Measurements from ENCODE around the gene CDHR2. TPM values are rescaled to one million over a fixed set of nuclear protein-coding genes. Genes with fewer than 3 reads are reported as not detected.
"Not testable (repeated sequence)": the region's sequence is repeated elsewhere in the genome, so short reads cannot be mapped to it uniquely, and the experiment has no call there.

Gene CDHR2
- total RNA-seq, 2 experiments from 2014 or later: 0.19 to 0.35 TPM

DNA sequence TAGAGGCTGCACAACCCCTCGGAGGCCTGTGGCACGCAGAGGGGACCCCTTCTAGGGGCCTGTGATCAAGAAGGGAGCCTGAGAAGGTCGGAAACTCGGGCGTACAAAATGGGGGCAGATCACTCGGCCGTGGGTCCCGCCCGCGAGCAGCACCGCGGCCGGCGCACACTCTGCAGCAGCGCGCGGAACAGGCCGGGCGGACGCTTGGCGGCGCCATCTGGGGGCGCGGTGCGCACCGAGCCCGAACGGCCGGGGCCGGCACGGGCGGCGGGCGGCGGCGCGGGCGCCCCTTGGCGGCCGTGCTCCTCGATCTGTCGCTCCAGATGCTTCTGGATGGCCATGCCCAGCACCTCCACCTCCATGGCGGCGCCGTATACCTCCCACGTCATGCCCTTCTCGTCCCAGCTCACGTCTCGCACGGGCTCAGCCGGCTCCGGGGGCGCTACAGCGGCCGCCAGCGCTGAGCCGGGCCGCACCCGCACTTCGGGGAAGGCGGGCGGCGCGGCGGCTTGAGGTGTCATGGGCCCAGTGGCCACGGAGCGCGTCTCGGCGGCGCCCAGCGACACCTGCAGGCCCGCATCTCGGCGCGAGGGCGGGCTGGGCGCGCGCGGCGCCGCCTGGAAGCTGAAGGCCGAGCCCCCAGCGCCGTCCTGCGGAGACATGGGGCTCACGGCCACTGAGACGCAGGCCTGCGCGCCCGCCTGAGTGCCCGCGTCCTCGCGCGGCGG is 47.7 kb downstream of the CDHR2 start:
- Mint-ChIP-seq H3K4me3 (peak overlapping the region; percentile 59), H3K9me3 (no peaks in the 10 kb centered on the region), H3K4me1 (ENCODE audit: low read depth) (peaks cover 9% of the 10 kb centered on the region), H3K36me3 (ENCODE audit: low read depth) (no peaks in the 10 kb centered on the region), H3K27me3 (ENCODE audit: low read depth) (no peaks in the 10 kb centered on the region), H3K27ac (no peak overlapping the region)
- CTCF ChIA-PET: interaction anchor here (1.1 to 2.6 kb wide), 10 partner anchors 10 to 181 kb away, joined by 3 to 9 read pairs (median 4); partner anchors contain the start of genes CLTB, EIF4E1B, FAF2 and SNCB
- intact Hi-C loops (cut with micrococcal nuclease): loop anchor here (1.0 kb wide), 2 partner anchors 50 to 181 kb away; partner anchors contain the start of genes CLTB and TSPAN17
- peak; percentile 70 for DNase-seq

DNA sequence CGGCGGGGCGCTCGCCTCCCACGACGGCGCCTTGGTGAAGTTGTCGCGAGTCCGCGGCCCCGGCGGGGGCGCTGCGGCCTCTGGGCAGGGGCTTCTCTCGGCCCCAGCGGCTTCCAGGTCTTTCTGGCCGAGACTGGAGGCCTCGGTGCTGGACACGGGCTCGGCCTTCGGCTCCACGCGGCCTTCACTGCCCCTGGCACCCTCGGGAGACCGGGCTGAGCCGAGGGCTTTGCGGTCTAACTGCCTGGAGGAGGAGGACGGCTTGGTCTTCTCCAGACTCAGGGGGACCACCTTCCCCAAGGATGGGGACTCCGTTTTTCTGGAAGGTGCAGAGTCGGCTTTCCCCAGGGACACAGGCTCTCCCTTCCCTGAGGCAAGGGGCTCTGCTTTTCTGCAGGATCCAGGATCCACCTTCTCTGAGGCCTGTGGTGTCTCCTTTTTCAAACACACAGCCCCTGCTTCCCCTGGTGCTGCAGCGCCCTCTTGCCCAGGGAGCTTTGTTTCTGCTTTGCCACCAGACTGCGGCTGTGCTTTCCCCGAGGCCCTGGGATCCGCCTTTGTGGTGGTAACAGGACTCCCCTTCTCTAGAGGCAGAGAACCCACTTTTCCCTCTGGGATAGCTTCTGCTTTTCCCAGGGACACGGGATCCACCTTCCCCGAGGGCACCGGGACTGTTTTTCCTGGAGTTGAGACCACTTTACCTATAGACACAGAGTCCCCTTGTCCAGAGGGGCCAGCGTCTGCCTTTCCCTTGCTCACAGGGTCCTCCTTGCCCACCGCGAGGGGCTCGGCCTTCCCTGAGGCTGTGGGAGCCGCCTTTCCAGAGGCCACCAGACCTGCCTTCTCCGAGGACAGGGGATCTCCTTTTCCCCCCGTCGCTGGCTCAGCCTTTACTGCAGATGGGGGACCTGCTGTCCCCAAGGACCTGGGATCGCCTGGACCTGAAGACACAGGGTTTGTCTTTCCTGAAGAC is 48.6 kb downstream of the CDHR2 start:
- Mint-ChIP-seq H3K36me3 (ENCODE audit: low read depth) (no peaks in the 10 kb centered on the region), H3K27me3 (ENCODE audit: low read depth) (no peaks in the 10 kb centered on the region), H3K4me1 (ENCODE audit: low read depth) (peaks cover 9% of the 10 kb centered on the region), H3K27ac (no peak overlapping the region), H3K4me3 (peak overlapping the region; percentile 26), H3K9me3 (no peaks in the 10 kb centered on the region)
- intact Hi-C loops (cut with micrococcal nuclease): loop anchor here (1.0 kb wide), 2 partner anchors 50 to 181 kb away; partner anchors contain the start of genes CLTB and TSPAN17
- CTCF ChIA-PET: interaction anchor here (0.6 to 2.6 kb wide), 7 partner anchors 20 to 267 kb away, joined by 3 to 9 read pairs (median 4); partner anchors contain the start of genes CLTB, EIF4E1B and SNCB
- DNase-seq: peak; percentile 30

DNA sequence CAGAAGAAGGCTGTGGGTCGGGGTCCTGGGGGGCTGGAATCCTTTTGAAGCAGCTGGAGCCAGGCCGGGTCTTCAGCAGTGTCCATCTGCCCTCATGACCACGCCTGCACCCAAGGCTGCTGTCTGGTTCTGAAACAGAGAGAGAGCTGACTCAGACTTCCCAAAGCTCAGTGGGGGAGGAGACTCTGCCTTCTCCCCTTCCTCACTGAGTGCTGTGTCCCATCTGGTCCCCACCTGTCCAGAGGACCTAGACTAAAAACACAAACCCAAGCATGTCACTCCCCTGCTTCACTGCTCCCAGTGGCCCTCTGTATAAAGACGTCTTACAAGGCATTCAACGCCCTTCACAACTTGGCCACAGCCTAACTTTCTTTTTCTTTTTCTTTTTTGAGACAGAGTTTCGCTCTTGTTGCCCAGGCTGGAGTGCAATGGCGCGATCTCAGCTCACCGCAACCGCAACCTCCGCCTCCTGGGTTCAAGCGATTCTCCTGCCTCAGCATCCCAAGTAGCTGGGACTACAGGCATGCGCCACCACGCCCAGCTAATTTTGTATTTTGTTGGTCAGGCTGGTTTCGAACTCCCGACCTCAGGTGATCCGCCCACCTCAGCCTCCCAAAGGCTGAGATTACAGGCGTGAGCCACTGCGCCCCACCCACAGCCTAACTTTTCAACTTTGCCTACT is 50.7 kb downstream of the CDHR2 start:
- H3K4me1 Mint-ChIP-seq (ENCODE audit: low read depth); intact Hi-C loops (cut with micrococcal nuclease); H3K27ac Mint-ChIP-seq; H3K9me3 Mint-ChIP-seq; H3K27me3 Mint-ChIP-seq (ENCODE audit: low read depth); H3K36me3 Mint-ChIP-seq (ENCODE audit: low read depth); H3K4me3 Mint-ChIP-seq; DNase-seq: not testable (repeated sequence)
- CTCF ChIA-PET: interaction anchor here (0.9 to 1.7 kb wide), 2 partner anchors 26 to 704 kb away, joined by 3 read pairs; partner anchors contain the start of genes PRELID1 and RAB24

DNA sequence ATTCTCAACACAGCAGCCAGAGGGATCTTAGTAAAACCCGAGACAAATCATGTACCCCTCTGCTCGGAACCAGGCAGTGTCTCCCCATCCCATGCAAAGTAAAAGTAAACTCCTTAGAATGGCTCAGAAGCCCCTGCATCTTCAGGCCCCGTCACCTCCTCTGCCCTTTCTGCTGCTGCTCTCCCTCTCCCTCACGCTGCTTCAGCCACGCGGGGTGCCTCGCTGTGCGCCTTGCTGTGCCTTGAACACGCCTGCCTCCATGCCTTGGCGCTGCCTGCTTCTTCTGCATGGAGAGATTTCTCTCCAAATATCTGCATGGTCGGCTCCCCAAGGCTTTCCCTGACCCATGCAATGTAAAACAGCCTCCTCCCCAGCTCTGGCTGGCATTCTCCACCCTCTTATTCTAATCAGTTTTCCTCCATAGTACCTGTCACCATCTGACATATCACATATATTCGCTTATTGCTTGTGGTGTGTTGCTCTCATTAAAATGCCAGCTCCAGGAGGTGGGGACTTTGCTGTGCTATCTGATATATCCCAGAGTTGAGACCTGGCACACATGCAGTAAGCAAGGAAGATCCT is 52.9 kb downstream of the CDHR2 start:
- CTCF ChIA-PET: no interaction called here
- DNase-seq: no peak
- Mint-ChIP-seq H3K4me1 (ENCODE audit: low read depth) (peaks cover 3% of the 10 kb centered on the region), H3K27me3 (ENCODE audit: low read depth) (no peaks in the 10 kb centered on the region), H3K27ac (no peak overlapping the region), H3K9me3 (no peaks in the 10 kb centered on the region), H3K4me3 (no peak overlapping the region), H3K36me3 (ENCODE audit: low read depth) (no peaks in the 10 kb centered on the region)
- intact Hi-C loops (cut with micrococcal nuclease): no loop called here

DNA sequence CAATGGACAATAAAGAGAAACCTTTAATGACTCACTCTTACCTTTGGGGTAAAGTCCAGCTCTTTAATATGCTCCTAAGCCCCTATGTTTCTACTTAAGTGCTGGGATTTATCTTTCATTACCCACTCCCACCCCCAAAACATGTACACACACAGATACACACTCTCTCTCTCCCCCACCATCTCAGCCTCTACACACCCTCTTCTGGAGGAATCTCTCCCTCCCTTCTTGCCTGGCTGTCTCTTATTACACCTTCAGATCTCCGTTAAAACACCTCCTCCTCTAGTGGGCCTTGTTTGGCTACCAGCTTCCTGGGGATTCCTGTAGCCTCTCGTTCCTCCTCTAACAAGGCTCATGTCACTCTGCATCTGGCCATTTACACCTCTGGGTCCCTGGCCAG is 53.9 kb downstream of the CDHR2 start:
- no peak overlapping the region for H3K27ac Mint-ChIP-seq
- no peak overlapping the region for H3K4me3 Mint-ChIP-seq
- no peak for DNase-seq
- intact Hi-C loops (cut with micrococcal nuclease): no loop called here
- H3K9me3 Mint-ChIP-seq: no peaks in the 10 kb centered on the region
- CTCF ChIA-PET: no interaction called here
- H3K27me3 Mint-ChIP-seq (ENCODE audit: low read depth): no peaks in the 10 kb centered on the region
- no peaks in the 10 kb centered on the region for H3K36me3 Mint-ChIP-seq (ENCODE audit: low read depth)
- H3K4me1 Mint-ChIP-seq (ENCODE audit: low read depth): peaks cover 3% of the 10 kb centered on the region

DNA sequence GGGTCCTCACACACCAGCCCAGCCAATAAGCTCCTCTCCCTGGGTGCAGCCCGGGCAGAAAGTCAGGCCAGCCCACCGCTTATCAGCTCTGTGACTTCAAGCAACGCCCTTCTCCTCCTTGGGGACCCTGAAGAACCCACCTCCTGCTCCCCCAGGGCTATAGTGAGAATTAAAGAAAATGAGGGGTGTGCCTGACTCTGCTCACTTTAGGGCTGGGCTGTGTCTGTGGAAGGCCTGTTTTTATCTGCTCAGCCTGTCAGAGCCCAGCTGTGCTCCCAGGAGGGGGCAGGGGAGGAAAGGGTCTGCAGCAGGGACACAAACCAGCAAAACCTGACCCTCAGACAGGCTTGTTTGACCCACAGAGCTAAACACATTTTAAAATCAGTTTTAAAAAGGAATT is 56.9 kb downstream of the CDHR2 start:
- Mint-ChIP-seq H3K4me3 (no peak overlapping the region), H3K4me1 (ENCODE audit: low read depth) (peaks cover 7% of the 10 kb centered on the region), H3K9me3 (no peaks in the 10 kb centered on the region), H3K36me3 (ENCODE audit: low read depth) (no peaks in the 10 kb centered on the region), H3K27ac (no peak overlapping the region), H3K27me3 (ENCODE audit: low read depth) (peaks cover 11% of the 10 kb centered on the region)
- DNase-seq: no peak
- CTCF ChIA-PET: interaction anchor here (0.8 to 1.1 kb wide), 2 partner anchors 33 to 64 kb away, joined by 3 read pairs; no protein-coding TSS in a partner anchor
- intact Hi-C loops (cut with micrococcal nuclease): no loop called here

DNA sequence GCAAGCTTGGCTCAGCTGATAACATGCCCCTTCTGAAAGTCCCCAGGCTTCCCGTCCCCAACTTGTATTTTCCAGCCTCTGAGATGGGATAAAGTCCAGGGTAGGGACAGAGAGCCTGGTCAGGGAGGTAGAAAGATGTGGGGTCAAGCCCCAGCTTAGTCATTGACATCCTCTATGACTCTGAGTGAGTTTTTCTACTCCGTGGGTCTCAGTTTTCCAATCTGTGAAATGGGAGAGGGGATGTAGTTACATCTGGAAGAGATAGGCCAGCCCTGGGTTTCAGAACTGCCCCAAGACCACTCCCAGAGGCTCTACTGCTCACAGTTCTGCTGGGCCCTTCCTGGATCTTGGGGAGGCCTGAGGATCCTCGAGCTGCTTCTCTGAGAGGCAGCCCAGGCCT is 57.7 kb downstream of the CDHR2 start:
- Mint-ChIP-seq H3K4me3 (no peak overlapping the region), H3K27ac (no peak overlapping the region), H3K27me3 (ENCODE audit: low read depth) (peaks cover 17% of the 10 kb centered on the region), H3K9me3 (no peaks in the 10 kb centered on the region), H3K4me1 (ENCODE audit: low read depth) (peaks cover 7% of the 10 kb centered on the region), H3K36me3 (ENCODE audit: low read depth) (no peaks in the 10 kb centered on the region)
- DNase-seq: no peak
- CTCF ChIA-PET: interaction anchor here (1.1 to 1.6 kb wide), 2 partner anchors 33 to 64 kb away, joined by 3 to 6 read pairs; no protein-coding TSS in a partner anchor
- intact Hi-C loops (cut with micrococcal nuclease): no loop called here

DNA sequence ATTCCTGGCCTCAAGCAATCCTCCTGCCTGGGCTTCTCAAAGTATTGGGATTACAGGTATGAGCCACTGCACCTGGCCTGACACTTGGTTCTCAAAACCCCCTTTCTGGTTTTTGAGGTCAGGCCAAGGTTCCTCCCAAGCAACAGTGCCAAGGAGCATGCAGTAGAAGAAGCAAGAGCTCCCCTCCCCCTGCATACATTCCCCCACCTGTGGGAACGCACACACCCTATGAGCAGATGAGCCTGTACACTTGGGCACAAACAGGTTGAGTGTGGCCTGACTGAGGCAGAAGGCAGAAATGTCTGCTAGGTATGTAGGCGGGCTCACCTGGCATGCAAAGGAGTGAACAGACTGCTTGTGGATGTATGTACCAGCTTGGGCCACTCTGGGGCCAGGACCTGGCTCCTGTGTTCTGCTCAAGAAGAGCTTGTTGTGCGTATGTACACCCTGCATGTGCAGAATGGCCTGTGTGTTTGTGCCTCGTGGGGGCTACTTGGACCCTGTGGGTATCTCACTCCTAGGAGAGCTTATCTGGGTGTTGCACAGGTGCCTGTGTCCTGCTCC is 59.1 kb downstream of the CDHR2 start:
- CTCF ChIA-PET: interaction anchor here (1.6 to 1.7 kb wide), 2 partner anchors 12 to 35 kb away, joined by 6 read pairs; no protein-coding TSS in a partner anchor
- Mint-ChIP-seq H3K9me3 (no peaks in the 10 kb centered on the region), H3K4me3 (peak overlapping the region; percentile 89)

DNA sequence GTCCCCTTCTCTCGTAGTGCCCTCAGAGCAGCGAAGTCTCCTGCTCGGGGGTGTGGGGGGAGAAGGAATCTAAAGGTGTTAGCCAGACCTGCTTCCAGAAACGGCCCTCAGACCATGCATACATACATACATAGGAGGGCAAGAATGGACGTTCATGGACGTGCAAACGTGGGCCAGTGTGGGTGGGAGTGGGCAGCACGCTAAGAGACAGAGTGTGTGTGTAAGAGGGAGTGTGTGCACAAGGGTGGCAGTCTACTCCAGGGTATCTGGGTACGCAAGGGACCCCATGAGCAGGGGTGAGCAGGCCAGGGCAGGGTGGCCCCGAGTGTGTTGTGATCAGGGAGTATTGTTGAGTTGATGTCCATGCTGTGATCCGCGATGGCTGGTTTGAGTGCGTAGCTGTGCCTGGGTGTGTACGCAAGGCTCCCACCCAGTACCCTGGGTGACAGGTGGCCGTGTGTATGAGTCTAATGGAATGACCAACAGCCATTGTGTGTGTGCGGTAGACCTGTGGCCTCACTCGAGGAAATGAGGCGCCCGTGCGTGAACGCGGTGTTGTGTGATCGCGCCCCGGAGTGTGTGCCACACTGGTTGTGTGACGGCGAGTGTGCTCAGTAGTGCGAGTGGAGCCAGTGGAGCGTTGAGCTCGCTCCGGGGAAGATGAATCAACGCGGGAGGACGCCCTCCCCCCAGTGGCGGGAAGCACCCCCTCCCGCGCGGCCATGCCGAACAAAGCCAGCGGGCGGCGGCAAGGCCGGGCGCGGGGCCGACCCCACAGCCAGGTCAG is 60.0 kb downstream of the CDHR2 start:
- intact Hi-C loops (cut with micrococcal nuclease): no loop called here
- peak; percentile 26 for DNase-seq
- H3K27ac Mint-ChIP-seq: peak overlapping the region; percentile 63
- CTCF ChIA-PET: interaction anchor here (1.7 kb wide), 1 partner anchor 13 kb away, joined by 6 read pairs; no protein-coding TSS in a partner anchor
- peaks cover 24% of the 10 kb centered on the region for H3K27me3 Mint-ChIP-seq (ENCODE audit: low read depth)
- H3K9me3 Mint-ChIP-seq: no peaks in the 10 kb centered on the region
- H3K4me1 Mint-ChIP-seq (ENCODE audit: low read depth): peaks cover 7% of the 10 kb centered on the region
- peak overlapping the region; percentile 89 for H3K4me3 Mint-ChIP-seq
- no peaks in the 10 kb centered on the region for H3K36me3 Mint-ChIP-seq (ENCODE audit: low read depth)

More for the DNA sequence above, 59.1 kb downstream of the CDHR2 start:
- no peak for DNase-seq
- Mint-ChIP-seq H3K27me3 (ENCODE audit: low read depth) (peaks cover 24% of the 10 kb centered on the region), H3K4me1 (ENCODE audit: low read depth) (peaks cover 7% of the 10 kb centered on the region), H3K36me3 (ENCODE audit: low read depth) (no peaks in the 10 kb centered on the region), H3K27ac (no peak overlapping the region)
- intact Hi-C loops (cut with micrococcal nuclease): no loop called here

DNA sequence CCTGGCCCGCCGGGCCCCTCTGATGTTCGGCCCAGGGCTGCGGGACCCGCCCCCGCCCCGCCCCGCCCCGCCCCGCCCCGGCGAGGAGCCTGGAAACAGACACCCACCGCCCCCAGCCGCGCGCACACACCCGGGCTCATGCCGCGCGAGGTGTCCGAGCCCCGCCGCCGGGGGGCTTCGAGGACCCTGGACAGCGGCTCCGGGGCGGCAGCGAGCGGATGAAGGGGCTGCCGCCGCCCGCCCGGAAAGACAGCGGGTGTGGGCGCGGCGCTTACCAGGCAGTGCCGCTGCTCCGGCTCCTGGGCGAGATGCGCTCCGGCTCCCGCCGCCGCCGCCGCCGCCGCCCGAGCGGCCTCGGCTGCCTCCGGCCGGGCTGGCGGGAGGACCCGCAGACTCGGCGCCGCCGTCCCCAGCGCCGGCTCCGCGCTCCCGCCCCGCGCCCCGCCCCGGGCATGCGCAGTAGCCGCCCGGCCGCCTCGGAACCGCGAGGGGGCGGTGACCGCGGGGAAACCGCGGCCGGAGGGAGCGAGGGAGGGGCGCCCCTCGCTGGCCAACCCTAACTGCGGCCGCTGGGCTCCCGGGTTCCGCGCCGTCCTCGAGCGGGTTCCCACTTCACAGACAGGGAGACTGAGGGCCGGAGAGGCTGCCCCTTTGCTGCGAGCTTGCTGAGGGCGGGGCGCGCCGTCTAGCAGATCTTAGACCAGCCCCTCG is 60.7 kb downstream of the CDHR2 start, which contains the start of gene GPRIN1:
Gene GPRIN1, minus strand, starts transcription at position 433 of the 711 bp plus-strand sequence. CDS start 10,322 bp downstream, outside the sequence.
- Mint-ChIP-seq H3K9me3 (no peaks in the 10 kb centered on the region), H3K27ac (peak within 1 kb of the TSS; percentile 63), H3K27me3 (ENCODE audit: low read depth) (peaks cover 24% of the 10 kb centered on the region), H3K36me3 (ENCODE audit: low read depth) (no peaks in the 10 kb centered on the region), H3K4me3 (peak within 1 kb of the TSS; percentile 89), H3K4me1 (ENCODE audit: low read depth) (peaks cover 7% of the 10 kb centered on the region)
- peak; percentile 61 for DNase-seq
- intact Hi-C loops (cut with micrococcal nuclease): no loop called here
- CTCF ChIA-PET: no interaction called here
